Measurements from ENCODE around the gene WIPI1. TPM values are rescaled to one million over a fixed set of nuclear protein-coding genes. Genes with fewer than 3 reads are reported as not detected.

WIPI1 gene
- total RNA-seq, 1 experiment from 2014 or later, result 20.2 TPM

- no peak overlapping the region for H3K9ac ChIP-seq (ENCODE audit: low read length)
- H2AFZ ChIP-seq (ENCODE audit: low read length), result no peak overlapping the region
- no peaks in the 10 kb centered on the region for H3K9me2 ChIP-seq (replicated peaks; ENCODE audit: low read length)
- H4K20me1 ChIP-seq (ENCODE audit: low read length), result no peaks in the 10 kb centered on the region
- H3K79me2 ChIP-seq (ENCODE audit: low read length), result no peaks in the 10 kb centered on the region
- no peaks in the 10 kb centered on the region for H3K36me3 ChIP-seq (ENCODE audit: low read depth, low read length)
- peaks cover 37% of the 10 kb centered on the region for H3K4me1 ChIP-seq (ENCODE audit: insufficient read depth, low read length)
- TF ChIP-seq CTCF (conservative IDR thresholded peaks at IDR 0.05; ENCODE audit: low read depth, low read length), result no peak
- no peak for TF ChIP-seq EZH2 (IDR thresholded peaks at IDR 0.05; ENCODE audit: low read length, unreplicated experiment)
- TF ChIP-seq EZH2phosphoT487 (IDR thresholded peaks at IDR 0.05; ENCODE audit: borderline replicate concordance, low read length), result no peak
- BruUV-seq (replicated peaks), result no TSS peak
- H3K4me3 ChIP-seq (ENCODE audit: low read length), result no peak overlapping the region
- no peak for DNase-seq
- H3K4me2 ChIP-seq (ENCODE audit: low read length), result no peak overlapping the region
- no peaks in the 10 kb centered on the region for H3F3A ChIP-seq (ENCODE audit: low read length, unreplicated experiment)
- no peak for ATAC-seq
- ChIA-PET POLR2A (ENCODE audit: unreplicated experiment) (no interaction called here), CTCF (no interaction called here)
- no peak overlapping the region for H3K27ac ChIP-seq (ENCODE audit: low read length)
- H3K9me3 ChIP-seq (ENCODE audit: low read length), result no peaks in the 10 kb centered on the region
- intact Hi-C loops (cut with micrococcal nuclease), result loop anchor here (5.0 kb wide), 1 partner anchor 33 kb away; no protein-coding TSS in a partner anchor
- no peaks in the 10 kb centered on the region for H3K27me3 ChIP-seq (ENCODE audit: low read length)
Measured at GRCh38 chr17:68384941-68385340, 72.4 kb downstream of the WIPI1 start.

- CTCF ChIA-PET, result no interaction called here
- no peak overlapping the region for H3K4me2 ChIP-seq (ENCODE audit: low read length)
- no peaks in the 10 kb centered on the region for H3K36me3 ChIP-seq (ENCODE audit: low read depth, low read length)
- H3K4me3 ChIP-seq (ENCODE audit: low read length), result no peak overlapping the region
- H3K4me1 ChIP-seq (ENCODE audit: insufficient read depth, low read length), result peaks cover 39% of the 10 kb centered on the region
- intact Hi-C loops (cut with micrococcal nuclease), result no loop called here
- H3K27ac ChIP-seq (ENCODE audit: low read length), result no peak overlapping the region
- POLR2A ChIA-PET (ENCODE audit: unreplicated experiment), result no interaction called here
- TF ChIP-seq EZH2 (IDR thresholded peaks at IDR 0.05; ENCODE audit: low read length, unreplicated experiment) (no peak), EZH2phosphoT487 (IDR thresholded peaks at IDR 0.05; ENCODE audit: borderline replicate concordance, low read length) (no peak), CTCF (conservative IDR thresholded peaks at IDR 0.05; ENCODE audit: low read depth, low read length) (no peak)
- no peaks in the 10 kb centered on the region for H3F3A ChIP-seq (ENCODE audit: low read length, unreplicated experiment)
- H3K27me3 ChIP-seq (ENCODE audit: low read length), result no peaks in the 10 kb centered on the region
- no peaks in the 10 kb centered on the region for H4K20me1 ChIP-seq (ENCODE audit: low read length)
- no TSS peak for BruUV-seq (replicated peaks)
- ATAC-seq (no peak), DNase-seq (no peak)
- no peak overlapping the region; the same call in 1 of the 2 replicates for H3K9ac ChIP-seq (ENCODE audit: low read length)
- H3K79me2 ChIP-seq (ENCODE audit: low read length), result no peaks in the 10 kb centered on the region
- H3K9me3 ChIP-seq (ENCODE audit: low read length), result no peaks in the 10 kb centered on the region
- H2AFZ ChIP-seq (ENCODE audit: low read length), result no peak overlapping the region
- no peaks in the 10 kb centered on the region for H3K9me2 ChIP-seq (replicated peaks; ENCODE audit: low read length)
Measured at GRCh38 chr17:68384471-68384870, 72.8 kb downstream of the WIPI1 start.

GRCh38 chr17:68383443-68384321 lies 73.6 kb downstream of the WIPI1 start:
- ATAC-seq (no peak), DNase-seq (peak; percentile 37)
- Histone ChIP-seq H3F3A (ENCODE audit: low read length, unreplicated experiment) (no peaks in the 10 kb centered on the region), H2AFZ (ENCODE audit: low read length) (no peak overlapping the region), H3K79me2 (ENCODE audit: low read length) (no peaks in the 10 kb centered on the region), H4K20me1 (ENCODE audit: low read length) (no peaks in the 10 kb centered on the region), H3K9me2 (replicated peaks; ENCODE audit: low read length) (no peaks in the 10 kb centered on the region), H3K27me3 (ENCODE audit: low read length) (no peaks in the 10 kb centered on the region), H3K4me2 (ENCODE audit: low read length) (no peak overlapping the region), H3K4me1 (ENCODE audit: insufficient read depth, low read length) (peaks cover 45% of the 10 kb centered on the region), H3K4me3 (ENCODE audit: low read length) (no peak overlapping the region), H3K27ac (ENCODE audit: low read length) (peak overlapping the region; percentile 82; the same call in 1 of the 2 replicates), H3K9ac (ENCODE audit: low read length) (peak overlapping the region; percentile 65; the same call in 1 of the 2 replicates), H3K9me3 (ENCODE audit: low read length) (no peaks in the 10 kb centered on the region), H3K36me3 (ENCODE audit: low read depth, low read length) (no peaks in the 10 kb centered on the region)
- ChIA-PET POLR2A (ENCODE audit: unreplicated experiment) (no interaction called here), CTCF (no interaction called here)
- BruUV-seq (replicated peaks), result no TSS peak
- TF ChIP-seq EZH2 (IDR thresholded peaks at IDR 0.05; ENCODE audit: low read length, unreplicated experiment) (no peak), CTCF (conservative IDR thresholded peaks at IDR 0.05; ENCODE audit: low read depth, low read length) (no peak), EZH2phosphoT487 (IDR thresholded peaks at IDR 0.05; ENCODE audit: borderline replicate concordance, low read length) (no peak)
- intact Hi-C loops (cut with micrococcal nuclease), result no loop called here

Measured in PC-3 (cell line).